Cerebellar nuclear complex (tissue), 1 donor: ENCODE data around the gene FAM193A.
"Not testable (repeated sequence)": the region's sequence is repeated elsewhere in the genome, so short reads cannot be mapped to it uniquely, and the experiment has no call there.

ENCODE experiments used
- DNase-seq, 2 experiments: peaks; one replicate each; lab custom pipeline; 2025; lab: John Stamatoyannopoulos, UW

Gene FAM193A

DNA sequence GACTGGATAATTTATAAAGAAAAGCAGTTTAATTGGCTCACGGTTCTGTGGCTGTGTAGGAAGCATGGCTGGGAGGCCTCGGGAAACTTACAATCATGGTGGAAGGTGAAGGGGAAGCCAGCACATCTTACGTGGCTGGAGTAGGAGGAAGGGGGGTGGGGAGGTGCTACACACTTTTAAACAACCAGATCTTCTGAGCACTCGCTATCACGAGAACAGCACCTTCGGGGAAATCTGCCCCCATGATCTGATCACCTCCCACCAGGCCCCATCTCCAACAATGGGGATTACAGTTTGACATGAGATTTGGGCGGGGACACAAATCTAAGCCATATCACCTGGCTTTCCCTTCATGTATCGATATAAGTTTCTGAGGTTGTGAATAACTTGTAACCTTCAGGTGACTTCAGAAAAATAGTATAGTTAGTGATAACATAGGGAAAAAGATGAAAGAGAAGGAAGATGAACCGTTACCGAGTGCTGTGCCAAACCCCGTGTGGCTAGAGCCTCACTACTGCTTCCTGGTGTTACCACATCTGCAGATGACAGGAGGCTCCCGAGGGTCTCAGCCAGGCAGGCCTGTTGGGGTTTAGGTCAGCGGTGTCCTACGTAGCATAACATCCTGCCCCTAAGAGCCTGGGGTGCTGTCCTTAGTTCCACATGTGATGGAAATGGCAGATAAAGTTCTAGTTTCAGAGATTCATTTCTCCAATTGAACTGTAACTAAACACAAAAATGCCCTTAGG lies 116.1 kb downstream of the FAM193A start:
- DNase-seq = no peak

DNA sequence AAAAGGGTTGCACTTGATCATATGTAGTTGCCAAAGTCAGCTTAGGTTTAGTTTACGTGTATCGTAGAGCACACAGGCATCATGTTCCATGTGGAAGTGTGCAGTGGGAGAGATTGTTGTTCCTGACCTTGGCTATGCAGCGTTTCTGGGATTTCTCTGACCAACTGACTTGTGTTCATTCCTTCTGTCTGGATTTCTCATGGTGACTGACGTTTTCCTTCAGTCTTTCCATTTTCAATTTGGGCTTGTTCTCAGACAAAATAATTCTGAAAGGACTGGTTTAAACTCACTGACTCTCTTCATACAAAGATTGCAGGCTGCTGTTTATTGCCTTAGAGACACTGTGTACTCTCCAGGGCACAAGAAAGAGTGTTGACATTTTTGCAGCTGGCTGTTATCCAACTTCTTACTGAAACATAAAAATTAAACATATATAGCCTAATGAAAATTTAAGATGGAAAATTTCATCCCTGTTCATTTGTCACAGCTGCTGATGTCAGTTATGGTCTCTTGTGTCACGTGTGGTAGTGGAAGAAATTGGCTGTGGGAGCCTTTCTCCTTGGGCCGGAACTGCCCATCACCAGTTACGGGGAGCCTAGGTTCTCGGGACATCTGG lies 124.3 kb downstream of the FAM193A start:
- DNase-seq = no peak

DNA sequence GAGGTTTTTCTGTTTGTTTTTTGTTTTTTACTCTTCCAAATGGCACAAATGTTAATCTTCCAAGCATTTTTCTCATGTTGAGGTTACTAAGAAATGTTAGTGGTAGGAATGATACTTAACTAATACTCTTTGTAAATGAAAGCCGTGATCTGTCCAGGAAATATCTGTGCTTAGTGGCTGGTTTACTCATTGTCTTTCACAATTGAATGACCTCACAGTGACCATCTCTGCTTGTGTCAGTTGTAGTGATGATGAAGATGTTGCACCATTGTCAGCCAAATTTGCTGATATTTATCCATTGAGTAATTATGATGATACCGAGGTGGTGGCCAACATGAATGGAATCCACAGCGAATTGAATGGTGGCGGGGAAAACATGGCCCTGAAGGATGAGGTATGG lies 126.2 kb downstream of the FAM193A start:
- DNase-seq = no peak

DNA sequence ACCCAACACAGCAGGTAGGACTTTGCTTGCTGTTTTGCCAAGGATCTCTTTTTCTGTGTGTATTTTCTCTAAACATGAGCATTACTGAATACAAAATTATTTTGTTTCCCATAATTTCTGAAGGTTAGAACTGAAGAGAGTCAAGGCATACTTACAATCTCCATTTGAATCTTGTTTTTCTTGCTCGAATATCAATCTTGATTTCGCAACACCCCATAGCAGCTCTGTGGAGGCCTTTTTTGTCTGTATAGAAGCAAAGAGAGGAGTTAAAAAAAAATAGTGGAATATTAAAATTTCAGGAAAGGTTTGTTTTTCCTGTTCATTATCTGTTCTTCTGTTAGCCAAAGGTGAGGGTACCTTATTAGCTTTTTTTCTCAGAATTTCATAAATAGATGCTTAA lies 126.8 kb downstream of the FAM193A start:
- no peak for DNase-seq

DNA sequence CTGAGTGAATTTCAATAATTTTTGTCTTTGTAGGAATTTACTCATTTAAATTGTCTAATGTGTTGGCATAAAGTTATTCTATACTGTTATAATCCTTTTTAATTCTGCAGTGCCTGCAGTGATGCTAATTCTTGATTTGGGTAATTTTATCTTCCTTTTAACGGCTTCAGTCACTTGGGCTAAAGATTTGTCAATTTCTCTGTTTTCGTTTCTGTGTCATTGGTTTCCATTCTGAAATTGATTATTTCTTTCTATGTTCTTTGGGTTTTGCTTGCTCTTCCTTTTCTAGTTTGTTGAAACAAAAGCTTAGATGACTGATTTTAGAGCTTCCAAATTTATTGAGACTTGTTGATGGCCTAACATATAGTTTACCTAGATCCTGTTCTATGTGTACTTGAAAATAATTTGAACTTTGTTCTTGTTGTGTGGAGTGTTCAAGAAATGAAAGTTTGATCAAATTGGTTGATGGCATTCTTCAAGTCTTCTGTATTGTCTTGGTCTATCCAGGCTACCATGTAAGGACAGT lies 130.3 kb downstream of the FAM193A start:
- no peak for DNase-seq

DNA sequence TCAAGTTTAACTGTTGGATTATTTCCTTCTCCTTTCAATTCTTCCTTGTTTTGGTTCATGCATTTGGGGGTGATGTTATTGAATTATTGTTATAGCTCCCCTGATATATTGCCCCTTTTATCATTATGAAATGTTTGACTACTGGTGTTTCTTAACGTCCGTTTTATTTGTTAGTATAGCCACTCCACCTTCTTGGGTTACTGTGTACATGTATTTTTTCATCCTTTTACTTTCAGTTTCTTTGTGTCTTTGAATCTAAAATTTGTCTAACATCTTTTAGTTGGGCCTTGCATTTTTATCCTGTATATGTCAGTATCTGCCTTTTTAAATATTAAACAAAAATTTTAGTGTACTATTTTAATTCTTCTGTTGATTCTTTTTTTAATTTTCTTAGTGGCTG lies 131.0 kb downstream of the FAM193A start:
- DNase-seq = no peak

DNA sequence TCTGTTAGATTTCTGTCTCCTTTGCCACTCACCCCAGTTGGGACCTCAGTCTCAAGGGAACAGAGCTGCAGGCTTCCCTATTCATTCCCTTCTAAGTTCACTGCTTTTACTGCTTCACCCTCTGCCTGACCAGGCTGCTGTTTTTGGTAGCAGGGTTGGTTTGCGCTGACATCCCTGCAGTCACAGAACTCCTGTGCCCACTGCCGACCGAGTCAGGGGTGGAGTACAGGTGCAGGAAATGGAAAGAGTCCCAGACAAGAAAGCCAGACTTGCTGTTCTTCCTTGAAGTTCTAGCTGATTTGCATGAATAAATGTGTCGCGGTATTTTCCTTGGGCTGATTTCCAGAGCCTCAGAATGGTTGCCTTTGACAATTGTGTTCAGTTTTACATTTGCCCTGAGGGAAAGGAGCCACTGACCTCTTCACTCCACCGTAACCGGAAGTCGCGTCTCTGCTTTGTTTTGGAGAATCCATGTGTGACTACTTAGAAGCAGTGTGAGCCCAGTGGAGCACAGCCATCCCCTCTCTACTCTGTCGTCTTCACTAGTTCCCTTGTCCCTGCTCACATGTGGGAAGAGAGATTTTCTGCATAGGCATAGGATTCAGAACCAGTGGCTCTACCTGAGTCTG lies 134.9 kb downstream of the FAM193A start:
- no peak for DNase-seq

DNA sequence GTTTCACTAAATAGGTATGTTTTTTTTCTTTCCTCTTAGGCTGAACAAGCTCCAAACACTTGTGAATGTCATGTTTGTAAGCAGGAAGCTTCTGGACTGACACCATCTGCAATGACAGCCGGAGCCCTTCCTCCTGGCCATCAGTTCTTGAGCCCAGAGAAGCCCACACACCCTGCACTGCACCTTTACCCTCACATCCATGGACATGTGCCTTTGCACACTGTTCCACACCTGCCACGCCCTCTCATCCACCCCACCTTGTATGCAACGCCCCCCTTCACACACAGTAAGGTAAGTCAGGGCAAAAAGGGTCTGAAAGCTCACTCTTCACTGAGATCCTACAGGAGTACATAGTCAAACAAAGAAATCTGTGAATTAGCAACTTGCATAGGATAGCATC lies 135.6 kb downstream of the FAM193A start:
- DNase-seq = no peak

DNA sequence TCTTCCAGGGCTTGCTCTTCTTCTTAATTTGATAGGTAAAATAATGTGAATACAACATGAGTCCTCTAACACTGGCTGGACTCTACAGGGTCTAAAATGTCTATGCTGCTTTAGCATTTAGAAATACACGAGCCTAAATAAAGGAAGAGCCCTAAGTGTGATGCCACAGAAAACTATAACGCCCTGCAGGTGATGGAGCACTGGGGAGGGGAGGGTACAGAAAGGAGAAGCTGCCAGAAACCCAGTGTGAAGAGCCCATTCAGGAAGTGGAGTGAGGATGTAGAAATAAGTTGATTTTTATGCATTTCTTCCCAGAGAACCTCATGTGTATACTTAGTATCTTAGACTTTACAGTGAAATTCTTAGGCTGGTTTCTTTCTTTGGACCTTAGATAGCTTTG lies 136.3 kb downstream of the FAM193A start:
- DNase-seq = no peak

DNA sequence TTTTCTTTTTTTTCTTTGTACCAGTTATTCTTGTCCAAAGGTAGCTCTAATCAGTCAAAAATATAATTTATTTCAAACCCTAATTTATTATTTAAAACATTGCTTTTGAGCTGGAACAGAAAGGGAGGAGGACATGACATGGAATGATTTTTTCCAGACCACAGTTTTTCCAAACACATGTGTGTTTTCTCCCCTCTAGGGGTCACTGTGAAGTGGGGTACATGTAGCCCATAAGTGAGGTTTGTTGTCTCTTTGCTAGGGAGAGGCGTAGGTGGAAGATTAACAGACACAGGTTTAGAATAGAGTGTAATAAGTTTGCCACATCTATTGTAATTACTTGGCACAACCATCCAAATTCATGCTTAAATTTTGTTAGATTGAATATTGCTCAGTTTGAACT lies 136.7 kb downstream of the FAM193A start:
- DNase-seq = no peak

DNA sequence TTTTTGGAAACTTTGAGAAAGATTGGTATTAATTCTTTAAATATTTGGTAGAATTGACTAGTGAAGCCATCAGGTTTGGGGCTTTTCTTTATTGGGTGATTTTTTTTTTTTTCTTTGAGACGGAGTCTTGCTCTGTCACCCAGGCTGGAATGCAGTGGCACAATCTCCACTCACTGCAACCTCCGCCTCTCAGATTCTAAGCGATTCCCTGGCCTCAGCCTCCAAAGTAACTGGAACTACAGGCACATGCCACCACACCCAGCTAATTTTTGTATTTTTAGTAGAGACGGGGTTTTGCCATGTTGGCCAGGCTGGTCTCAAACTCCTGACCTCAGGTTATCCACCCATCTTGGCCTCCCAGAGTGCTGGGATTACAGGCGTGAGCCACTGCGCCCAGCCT lies 143.3 kb downstream of the FAM193A start:
- not testable (repeated sequence) for DNase-seq

DNA sequence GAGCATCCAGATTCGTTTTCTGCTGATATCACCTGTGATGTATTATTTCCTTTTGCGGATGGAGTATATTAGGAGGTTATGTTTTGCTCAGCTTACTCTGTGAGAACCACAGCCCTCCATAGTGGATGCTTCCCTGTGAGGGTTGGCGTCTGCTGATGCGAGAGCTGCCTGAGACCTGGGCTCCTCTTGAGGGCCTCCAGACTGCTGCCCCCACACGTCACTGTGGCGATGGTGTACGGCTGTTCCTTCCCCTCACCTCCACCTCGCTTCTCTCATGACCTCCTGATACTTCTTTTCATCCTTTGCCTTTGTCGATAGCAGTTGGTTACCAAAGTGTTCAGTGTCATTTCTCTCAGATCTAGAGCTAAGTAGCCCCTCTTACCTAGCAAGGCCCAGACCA lies 148.0 kb downstream of the FAM193A start:
- no peak for DNase-seq

DNA sequence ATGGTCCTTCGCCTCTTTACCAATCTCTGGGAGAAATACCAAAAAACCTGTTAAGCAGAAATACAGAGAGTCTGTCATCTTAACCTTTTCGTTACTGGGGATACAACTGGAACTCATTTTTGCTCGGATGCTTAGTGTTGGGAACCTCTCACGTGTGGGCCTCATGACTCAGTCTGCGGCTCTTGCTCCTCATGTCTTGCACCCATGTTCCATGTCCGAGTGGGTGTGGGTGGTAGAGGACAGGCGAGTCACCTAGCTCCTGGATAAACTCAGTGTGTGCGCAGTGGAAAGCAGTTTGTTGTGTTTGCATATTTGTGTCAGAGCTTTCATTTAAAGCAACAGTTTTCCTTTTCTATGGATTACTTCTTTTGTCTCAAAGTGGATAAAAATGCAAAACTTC lies 149.1 kb downstream of the FAM193A start:
- DNase-seq = no peak

DNA sequence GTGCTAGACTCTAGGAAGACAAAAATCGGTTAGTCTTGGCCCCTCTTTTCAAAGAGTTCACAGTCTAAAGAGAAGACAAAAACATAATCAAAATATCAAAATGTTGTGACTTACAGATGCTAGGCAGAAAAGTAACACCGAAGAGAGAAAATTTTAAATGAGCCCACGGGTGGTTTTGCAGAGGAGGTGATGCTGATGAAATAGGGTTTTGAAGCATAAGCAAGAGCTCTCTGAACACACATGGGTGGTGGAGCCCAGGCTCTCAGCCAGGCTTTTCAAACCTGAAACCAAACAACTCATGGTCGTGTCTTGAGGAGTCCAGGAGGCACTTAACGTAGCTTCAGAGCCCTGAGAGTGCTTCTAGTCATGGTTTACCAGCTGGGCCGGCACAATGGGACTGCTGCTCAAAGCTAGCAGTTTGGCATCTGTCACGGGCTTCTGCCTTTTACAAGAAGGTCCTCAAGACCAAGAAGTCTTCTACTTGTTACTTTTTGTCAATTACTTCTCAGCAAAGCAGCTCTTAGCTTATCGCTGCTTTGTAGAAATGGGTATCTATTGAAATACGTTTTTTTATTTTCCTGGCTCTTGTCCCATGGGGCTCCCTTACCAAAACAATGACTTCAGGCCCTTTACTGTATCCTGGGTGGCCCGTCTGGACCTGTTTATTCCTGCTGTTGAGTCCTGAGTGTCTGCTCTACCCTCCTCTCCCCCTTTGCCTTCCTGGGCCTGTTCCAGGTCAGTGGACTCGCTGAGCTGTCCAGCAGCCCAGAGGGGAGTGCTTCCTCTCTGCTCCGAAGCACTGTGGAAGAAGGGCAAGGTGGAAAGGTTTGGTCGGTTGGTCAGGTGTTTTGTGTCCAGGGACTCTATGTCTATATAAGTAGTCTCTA lies 150.2 kb downstream of the FAM193A start:
- no peak for DNase-seq

DNA sequence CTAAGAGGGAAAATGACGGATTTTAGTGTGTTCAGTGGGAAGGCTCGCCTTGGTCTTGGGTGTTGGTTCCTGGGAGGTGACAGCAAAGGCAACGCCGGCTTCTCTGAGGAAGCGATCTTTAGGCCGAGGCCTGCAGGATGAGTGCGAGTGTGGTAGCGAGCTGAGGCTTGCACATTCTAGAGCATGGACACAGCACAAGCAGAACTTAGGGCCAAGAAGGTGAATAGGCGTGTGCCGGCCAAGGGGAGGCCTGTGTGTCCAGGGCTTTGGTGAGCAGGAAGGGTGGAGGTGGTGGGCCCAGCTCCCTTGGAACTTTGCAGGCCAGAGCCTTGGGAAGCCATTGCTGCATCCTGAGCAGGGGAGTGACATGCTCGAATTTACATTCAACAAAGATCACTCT lies 151.8 kb downstream of the FAM193A start:
- no peak for DNase-seq

DNA sequence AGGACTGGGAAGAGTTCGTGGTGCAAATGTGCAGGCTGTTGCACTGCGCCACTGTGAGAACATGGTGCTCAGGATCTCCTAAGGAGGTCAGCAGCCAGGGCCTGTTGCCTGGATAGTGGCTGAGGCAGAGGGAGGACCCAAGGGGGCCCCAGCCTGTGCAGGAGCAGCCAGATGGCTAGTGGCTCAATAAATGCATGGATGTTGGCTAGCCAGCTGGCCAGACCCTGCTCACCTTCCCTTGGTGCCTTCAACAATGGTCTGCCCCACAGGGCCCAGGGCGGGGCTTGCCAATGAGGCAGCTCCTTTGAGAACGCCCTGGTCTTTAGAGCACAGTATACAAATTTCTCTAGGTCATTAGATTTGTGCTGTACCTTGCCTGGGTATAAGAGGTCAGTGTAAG lies 152.2 kb downstream of the FAM193A start:
- no peak for DNase-seq

DNA sequence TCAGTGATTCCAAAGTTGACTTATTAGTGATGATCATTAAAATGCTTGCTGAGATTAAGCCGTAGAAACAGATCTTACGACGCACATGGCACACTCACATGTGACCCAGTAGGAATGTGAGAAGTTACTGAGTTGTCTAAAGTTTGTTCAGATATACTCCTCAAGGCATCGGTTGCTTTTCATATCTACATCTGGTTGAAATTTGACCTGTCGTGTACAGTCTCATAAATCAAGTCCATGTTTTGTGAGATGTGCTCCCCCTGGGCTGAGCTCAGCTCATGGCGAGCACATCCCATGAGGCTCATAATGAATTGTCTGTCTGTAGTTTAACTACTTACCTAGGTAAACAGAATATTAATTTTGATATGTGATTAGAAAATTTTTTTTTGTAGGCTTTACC lies 152.7 kb downstream of the FAM193A start:
- no peak for DNase-seq

DNA sequence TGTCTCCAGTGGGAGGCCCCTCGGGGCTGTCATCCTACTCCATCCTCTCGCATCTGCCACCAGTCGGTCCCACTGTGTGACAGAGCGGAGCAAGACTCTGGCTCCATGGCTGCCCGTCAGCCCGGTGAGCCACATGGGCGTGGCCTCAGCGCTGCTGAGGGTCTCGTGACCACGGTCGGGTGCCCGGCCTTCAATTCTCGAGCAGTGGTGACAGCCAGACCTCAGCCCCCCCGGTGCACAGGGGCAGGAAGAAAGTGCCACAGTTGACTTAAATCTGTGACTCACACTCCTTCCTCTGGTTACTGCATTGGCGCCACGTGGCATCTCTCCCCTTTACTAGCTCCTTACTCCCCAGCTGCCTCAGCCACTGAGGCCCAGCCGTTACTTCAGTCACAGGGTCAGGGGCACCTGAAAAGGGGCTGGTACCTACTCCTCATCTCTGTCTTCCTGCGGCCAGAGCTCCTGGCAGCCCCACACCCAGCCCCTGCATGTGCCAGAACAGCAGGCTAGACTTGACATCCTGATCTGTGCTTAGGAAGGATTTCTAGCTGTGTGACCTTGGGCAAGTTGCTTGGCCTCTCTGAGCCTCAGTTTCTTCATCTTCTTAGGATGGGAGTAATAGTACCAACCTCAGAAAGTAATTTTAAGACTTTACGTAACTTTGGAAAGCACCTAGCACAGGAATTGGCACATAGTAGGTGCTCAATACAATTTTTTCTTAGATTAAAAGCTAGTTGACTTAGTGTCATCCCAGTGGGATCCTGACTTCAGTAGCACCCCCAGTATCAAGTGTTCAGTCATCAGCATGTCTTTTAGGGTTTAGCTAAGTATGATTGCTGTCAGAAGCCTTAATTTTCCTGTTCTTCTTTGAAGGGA lies 153.6 kb downstream of the FAM193A start:
- DNase-seq = no peak

DNA sequence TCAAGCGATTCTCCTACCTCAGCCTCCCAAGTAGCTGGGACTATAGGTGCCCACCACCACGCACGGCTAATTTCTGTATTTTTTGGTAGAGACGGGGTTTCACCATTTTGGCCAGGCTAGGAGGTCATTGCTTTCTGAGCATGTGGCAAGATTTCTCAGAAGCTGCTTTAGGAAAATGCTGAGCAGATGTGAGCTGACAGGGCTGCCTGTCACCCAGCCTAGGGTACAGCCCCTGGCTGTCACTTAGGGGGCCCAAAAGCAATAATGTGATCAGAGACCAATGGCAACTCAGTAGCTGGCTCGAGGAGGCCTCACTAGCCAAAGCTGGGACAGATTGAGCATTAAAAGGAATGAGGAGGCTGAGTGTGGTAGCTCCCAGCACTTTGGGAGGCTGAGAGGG lies 154.9 kb downstream of the FAM193A start:
- no peak for DNase-seq

DNA sequence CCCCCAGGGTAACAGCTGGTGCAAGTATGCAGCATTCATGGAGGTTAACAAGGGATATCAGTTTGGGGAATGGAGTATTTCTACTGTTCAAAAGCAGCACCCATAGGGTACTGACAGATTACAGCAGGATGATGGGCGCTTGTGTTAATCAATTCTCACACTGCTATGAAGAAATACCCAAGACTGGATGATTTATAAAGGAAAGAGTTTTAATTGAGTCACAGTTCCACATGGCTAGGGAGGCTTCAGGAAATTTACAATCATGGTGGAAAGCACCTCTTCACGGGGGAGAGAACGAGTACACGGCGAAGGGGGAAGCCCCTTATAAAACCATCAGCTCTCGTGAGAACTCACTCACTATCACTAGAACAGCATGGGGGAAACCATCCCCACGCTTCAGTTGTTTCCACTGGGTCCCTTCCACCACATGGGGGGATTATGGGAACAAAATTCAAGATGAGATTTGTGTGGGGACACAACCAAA lies 155.5 kb downstream of the FAM193A start:
- no peak for DNase-seq

DNA sequence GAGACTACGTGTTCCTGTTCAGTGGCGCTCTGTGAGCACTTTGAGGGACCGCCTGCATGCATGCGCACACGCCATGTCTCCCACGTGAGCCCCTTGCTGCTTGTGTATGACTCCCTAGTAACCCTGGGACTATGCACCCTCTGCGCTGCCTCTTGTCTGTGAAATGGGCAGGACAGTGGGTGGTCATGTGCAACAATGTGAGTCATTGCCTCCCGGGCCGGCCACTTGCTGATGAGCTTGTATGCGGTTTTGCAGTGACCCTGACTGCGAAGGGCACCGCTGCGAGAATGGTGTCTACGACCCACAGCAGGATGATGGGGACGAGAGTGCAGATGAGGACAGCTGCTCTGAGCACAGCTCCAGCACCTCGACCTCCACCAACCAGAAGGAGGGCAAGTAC lies 158.2 kb downstream of the FAM193A start:
- no peak for DNase-seq
